Measurements from ENCODE around the gene PNMA8B. TPM values are rescaled to one million over a fixed set of nuclear protein-coding genes. Genes with fewer than 3 reads are reported as not detected.

PNMA8B gene
- total RNA-seq, 1 experiment from 2014 or later = 1.5 TPM

GRCh38 chr19:46453661-46454060 lies 42.0 kb downstream of the PNMA8B start:
- no peak overlapping the region for H2AK5ac ChIP-seq (ENCODE audit: insufficient read length, low read length)
- no peak overlapping the region for H3K4me2 ChIP-seq (ENCODE audit: insufficient read depth, insufficient read length, low read length)
- no peaks in the 10 kb centered on the region for H3K27me3 ChIP-seq (ENCODE audit: insufficient read depth, low read length)
- H4K20me1 ChIP-seq (ENCODE audit: control insufficient read depth, insufficient read depth, insufficient read length) = no peaks in the 10 kb centered on the region
- no peak overlapping the region for H2BK120ac ChIP-seq (ENCODE audit: low read depth, low read length, poor library complexity, severe bottlenecking)
- no peaks in the 10 kb centered on the region for H3K79me2 ChIP-seq (ENCODE audit: insufficient read depth, low read length)
- H3K18ac ChIP-seq (ENCODE audit: insufficient read length, low read depth, low read length) = no peak overlapping the region
- no peak overlapping the region for H3T11ph ChIP-seq (ENCODE audit: low read length)
- no peaks in the 10 kb centered on the region for H3K9me3 ChIP-seq (ENCODE audit: control insufficient read depth, low read depth, low read length)
- no peak overlapping the region for H2BK5ac ChIP-seq (ENCODE audit: insufficient read length, low read length)
- H4K5ac ChIP-seq (ENCODE audit: insufficient read length, low read depth, low read length) = no peak overlapping the region
- no peaks in the 10 kb centered on the region for H3K23me2 ChIP-seq (ENCODE audit: insufficient read length, low read depth, low read length, poor library complexity, severe bottlenecking)
- no peak overlapping the region for H4K8ac ChIP-seq (replicated peaks; ENCODE audit: insufficient read length, low read depth, low read length)
- H3K9me3 Mint-ChIP-seq = peaks cover 5 to 7% of the 10 kb centered on the region in 2 experiments; a peak in 4 of 5 replicates
- no peak overlapping the region for H3K4ac ChIP-seq (ENCODE audit: low read depth, low read length)
- H3K4me1 Mint-ChIP-seq = no peaks in the 10 kb centered on the region
- H2BK12ac ChIP-seq (ENCODE audit: insufficient read length, low read depth, low read length) = no peak overlapping the region
- H3K56ac ChIP-seq (ENCODE audit: insufficient read length, low read depth, low read length) = no peak overlapping the region
- no peak overlapping the region for H2BK15ac ChIP-seq (ENCODE audit: low read depth, low read length)
- TF ChIP-seq CTCF (conservative IDR thresholded peaks at IDR 0.05) = no peak
- no peak overlapping the region for H3K4me3 Mint-ChIP-seq
- H3K36me3 Mint-ChIP-seq (ENCODE audit: insufficient read depth in 1 of 3, low read depth in 3 of 3) = no peaks in the 10 kb centered on the region
- peaks cover 4% of the 10 kb centered on the region for H3K27me3 Mint-ChIP-seq (ENCODE audit: low read depth)
- H3K27ac Mint-ChIP-seq = no peak overlapping the region
- no peak overlapping the region for H2AFZ ChIP-seq (ENCODE audit: low read length)
- DNase-seq = no peak
- no peak overlapping the region for H3K9ac ChIP-seq (ENCODE audit: extremely low read depth, insufficient read length, low read length)
- H3K14ac ChIP-seq (ENCODE audit: insufficient read depth, low read length) = no peak overlapping the region
- no peaks in the 10 kb centered on the region for H3K79me1 ChIP-seq (ENCODE audit: insufficient read depth, low read depth, low read length, poor library complexity, severe bottlenecking)
- H3K27ac ChIP-seq (ENCODE audit: insufficient read length, low read depth, low read length) = no peak overlapping the region
- no peak overlapping the region for H4K91ac ChIP-seq (ENCODE audit: insufficient read length, low read depth, low read length)
- no peak overlapping the region for H2BK20ac ChIP-seq (ENCODE audit: low read depth, low read length, poor library complexity, severe bottlenecking)
- no peaks in the 10 kb centered on the region for H3K4me1 ChIP-seq (ENCODE audit: insufficient read depth, low read length)
- no peak overlapping the region for H3K23ac ChIP-seq (ENCODE audit: insufficient read length, low read depth, low read length)
- no CpG with 5 or more reads among the region's 6 CpGs for WGBS (ENCODE audit: extremely low coverage, insufficient read length, low lambda C conversion rate)
